H9 (cell line): ENCODE data around the gene ETV6. TPM values are rescaled to one million over a fixed set of nuclear protein-coding genes. Genes with fewer than 3 reads are reported as not detected.

Experiments used
- DNase-seq: peaks from one replicate; pipeline ENCODE4 v3.0.0-alpha.2; 2017
- H2AFZ ChIP-seq: one replicate; pipeline ENCODE4 v1.6.1; 2013; ENCODE audit warnings: mild to moderate bottlenecking, low read length, control low read depth, moderate library complexity
- H2AK5ac ChIP-seq: 2 replicates; pipeline ENCODE4 v1.6.1; 2013; ENCODE audit warnings: low read length, control low read depth, mixed read lengths; ENCODE audit not compliant: insufficient read length
- H2BK120ac ChIP-seq: one replicate; pipeline ENCODE4 v1.6.1; 2013; ENCODE audit warnings: low read depth, mild to moderate bottlenecking, low read length, control low read depth, inconsistent platforms; ENCODE audit not compliant: poor library complexity, severe bottlenecking
- H2BK12ac ChIP-seq: 2 replicates; pipeline ENCODE4 v1.6.1; 2013; ENCODE audit warnings: low read length, control low read depth, mixed read lengths, low read depth; ENCODE audit not compliant: insufficient read length
- H2BK15ac ChIP-seq: 2 replicates; pipeline ENCODE4 v1.6.1; 2013; ENCODE audit warnings: low read depth, low read length, control low read depth
- H2BK20ac ChIP-seq: one replicate; pipeline ENCODE4 v1.6.1; 2013; ENCODE audit warnings: low read depth, mild to moderate bottlenecking, low read length, control low read depth, inconsistent platforms; ENCODE audit not compliant: poor library complexity, severe bottlenecking
- H2BK5ac ChIP-seq: 2 replicates; pipeline ENCODE4 v1.6.1; 2013; ENCODE audit warnings: low read length, control low read depth, mixed read lengths; ENCODE audit not compliant: insufficient read length
- H3K14ac ChIP-seq: 2 replicates; pipeline ENCODE4 v1.6.1; 2013; ENCODE audit warnings: low read length, control low read depth; ENCODE audit not compliant: insufficient read depth
- H3K18ac ChIP-seq: 2 replicates; pipeline ENCODE4 v1.6.1; 2013; ENCODE audit warnings: low read depth, mild to moderate bottlenecking, mixed read lengths, low read length, control low read depth; ENCODE audit not compliant: insufficient read length
- H3K23ac ChIP-seq: 2 replicates; pipeline ENCODE4 v1.6.1; 2013; ENCODE audit warnings: low read length, control low read depth, mixed read lengths, low read depth; ENCODE audit not compliant: insufficient read length
- H3K23me2 ChIP-seq: 2 replicates; pipeline ENCODE4 v1.6.1; 2013; ENCODE audit warnings: low read depth, mild to moderate bottlenecking, mixed read lengths, low read length, control low read depth; ENCODE audit not compliant: insufficient read length, poor library complexity, severe bottlenecking
- H3K27ac ChIP-seq: 2 replicates; pipeline ENCODE4 v1.5.1; 2013; ENCODE audit warnings: low read length, control low read depth, mixed read lengths, low read depth; ENCODE audit not compliant: insufficient read length
- H3K27me3 ChIP-seq: 2 replicates; pipeline ENCODE4 v1.6.1; 2013; ENCODE audit warnings: low read length, control low read depth, inconsistent platforms; ENCODE audit not compliant: insufficient read depth
- H3K4ac ChIP-seq: 2 replicates; pipeline ENCODE4 v1.6.1; 2013; ENCODE audit warnings: low read depth, mild to moderate bottlenecking, control low read depth, inconsistent platforms, low read length, moderate library complexity
- H3K4me1 ChIP-seq: 2 replicates; pipeline ENCODE4 v1.6.1; 2013; ENCODE audit warnings: low read length, control low read depth, inconsistent platforms; ENCODE audit not compliant: insufficient read depth
- H3K4me2 ChIP-seq: 2 replicates; pipeline ENCODE4 v1.6.1; 2013; ENCODE audit warnings: low read length, control low read depth, mixed read lengths; ENCODE audit not compliant: insufficient read length, insufficient read depth
- H3K56ac ChIP-seq: 2 replicates; pipeline ENCODE4 v1.6.1; 2013; ENCODE audit warnings: low read depth, mild to moderate bottlenecking, mixed read lengths, low read length, control low read depth; ENCODE audit not compliant: insufficient read length
- H3K79me1 ChIP-seq: 2 replicates; pipeline ENCODE4 v1.6.1; 2013; ENCODE audit warnings: low read depth, mild to moderate bottlenecking, moderate library complexity, low read length, control low read depth, inconsistent platforms; ENCODE audit not compliant: insufficient read depth, poor library complexity, severe bottlenecking
- H3K79me2 ChIP-seq: 2 replicates; pipeline ENCODE4 v1.6.1; 2013; ENCODE audit warnings: low read length, control low read depth, inconsistent platforms; ENCODE audit not compliant: insufficient read depth
- H3K9ac ChIP-seq: 2 replicates; pipeline ENCODE4 v1.6.1; 2013; ENCODE audit warnings: low read length, control low read depth, mixed read lengths; ENCODE audit not compliant: insufficient read length; ENCODE audit errors: extremely low read depth
- H3K9me3 ChIP-seq: one replicate; pipeline ENCODE4 v1.6.1; 2013; ENCODE audit warnings: low read depth, low read length, inconsistent platforms; ENCODE audit not compliant: control insufficient read depth
- H3T11ph ChIP-seq: one replicate; pipeline ENCODE4 v1.6.1; 2013; ENCODE audit warnings: mild to moderate bottlenecking, low read length, control low read depth, inconsistent platforms
- H4K20me1 ChIP-seq: one replicate; pipeline ENCODE4 v1.6.1; 2013; ENCODE audit not compliant: control insufficient read depth, insufficient read length, insufficient read depth
- H4K5ac ChIP-seq: 2 replicates; pipeline ENCODE4 v1.6.1; 2013; ENCODE audit warnings: low read depth, mild to moderate bottlenecking, mixed read lengths, low read length, control low read depth; ENCODE audit not compliant: insufficient read length
- H4K8ac ChIP-seq: replicated peaks from 2 replicates; pipeline ENCODE4 v1.6.1; 2013; ENCODE audit warnings: low read length, control low read depth, mixed read lengths, low read depth; ENCODE audit not compliant: insufficient read length
- H4K91ac ChIP-seq: 2 replicates; pipeline ENCODE4 v1.6.1; 2013; ENCODE audit warnings: low read depth, mild to moderate bottlenecking, moderate library complexity, mixed read lengths, low read length, control low read depth; ENCODE audit not compliant: insufficient read length
- H3K27ac Mint-ChIP-seq, 3 experiments: 2 replicates in 2 of 3; 3 replicates in 1 of 3; pipeline ENCODE4 v1.8.0; 2020 to 2021; ENCODE audit warnings: mixed read lengths in 3 of 3, mild to moderate bottlenecking in 1 of 3, moderate library complexity in 1 of 3
- H3K27me3 Mint-ChIP-seq: 2 replicates; pipeline ENCODE4 v1.8.0; 2021; ENCODE audit warnings: low read depth, mild to moderate bottlenecking, moderate library complexity, mixed read lengths
- H3K36me3 Mint-ChIP-seq, 3 experiments: 2 replicates in 2 of 3; 3 replicates in 1 of 3; pipeline ENCODE4 v1.8.0; 2020 to 2021; ENCODE audit warnings: low read depth in 3 of 3, mixed read lengths in 3 of 3; ENCODE audit not compliant: insufficient read depth in 1 of 3
- H3K4me1 Mint-ChIP-seq, 2 experiments: 2 replicates each; pipeline ENCODE4 v1.8.0; 2020; ENCODE audit warnings: mixed read lengths in 2 of 2
- H3K4me3 Mint-ChIP-seq, 2 experiments: 2 replicates in 1 of 2; 3 replicates in 1 of 2; pipeline ENCODE4 v1.8.0; 2020 to 2021; ENCODE audit warnings: mild to moderate bottlenecking in 2 of 2, mixed read lengths in 2 of 2, moderate library complexity in 1 of 2
- H3K9me3 Mint-ChIP-seq, 2 experiments: 2 replicates in 1 of 2; 3 replicates in 1 of 2; pipeline ENCODE4 v1.8.0; 2020; ENCODE audit warnings: mild to moderate bottlenecking in 2 of 2, mixed read lengths in 2 of 2, moderate library complexity in 1 of 2
- CTCF ChIP-seq: fragments of 200-600 bp; sonication (generic); conservative IDR thresholded peaks from 3 replicates; pipeline ENCODE4 v1.8.0; 2021; ENCODE audit warnings: antibody characterized with exemption, mild to moderate bottlenecking
- WGBS: extraction: QIAGEN DNeasy Blood & Tissue Kit; methylation state at CpG from one replicate; pipeline ENCODE4 v1.1.7; 2013; ENCODE audit warnings: missing lambda C conversion rate, low lambda C conversion rate, mixed read lengths; ENCODE audit not compliant: insufficient read length; ENCODE audit errors: extremely low coverage; 5-methylcytosine and 5-hydroxymethylcytosine counted together
- total RNA-seq: library from RNA; stranded (reverse); gene quantifications from 2 replicates; pipeline ENCODE4 v1.2.1, GENCODE V29; 2021

The ETV6 gene
- total RNA-seq, 1 experiment from 2014 or later, result 28.7 TPM

- Mint-ChIP-seq H3K4me3 (no peak overlapping the region), H3K9me3 (no peaks in the 10 kb centered on the region), H3K4me1 (peaks cover 24 to 29% of the 10 kb centered on the region in 2 experiments), H3K27ac (no peak overlapping the region), H3K27me3 (no peaks in the 10 kb centered on the region), H3K36me3 (no peaks in the 10 kb centered on the region; a peak in 1 of 7 replicates)
- H4K91ac ChIP-seq, result no peak overlapping the region
- H3K23me2 ChIP-seq, result no peaks in the 10 kb centered on the region
- no peak overlapping the region for H2BK12ac ChIP-seq
- H3K56ac ChIP-seq, result no peak overlapping the region
- no peak overlapping the region for H4K8ac ChIP-seq
- no CpG with 5 or more reads among the region's 2 CpGs for WGBS
- no peak overlapping the region for H2BK120ac ChIP-seq
- TF ChIP-seq CTCF, result no peak
- H4K20me1 ChIP-seq, result no peaks in the 10 kb centered on the region
- no peak overlapping the region for H2BK15ac ChIP-seq
- no peaks in the 10 kb centered on the region for H3K9me3 ChIP-seq
- no peak overlapping the region for H2AFZ ChIP-seq
- H3K9ac ChIP-seq, result no peak overlapping the region
- no peaks in the 10 kb centered on the region for H3K79me1 ChIP-seq
- H3K4me2 ChIP-seq, result no peak overlapping the region
- no peaks in the 10 kb centered on the region for H3K27me3 ChIP-seq
- no peak overlapping the region for H3T11ph ChIP-seq
- H3K4ac ChIP-seq, result no peak overlapping the region
- H3K79me2 ChIP-seq, result peaks cover 3% of the 10 kb centered on the region; the same call in 1 of the 2 replicates
- H2AK5ac ChIP-seq, result no peak overlapping the region
- H2BK20ac ChIP-seq, result no peak overlapping the region
- no peak overlapping the region for H3K18ac ChIP-seq
- no peak overlapping the region for H3K14ac ChIP-seq
- H4K5ac ChIP-seq, result no peak overlapping the region
- peaks cover 2% of the 10 kb centered on the region for H3K4me1 ChIP-seq
- no peak overlapping the region for H3K23ac ChIP-seq
- H3K27ac ChIP-seq, result no peak overlapping the region
- no peak overlapping the region for H2BK5ac ChIP-seq
- no peak for DNase-seq
Observed at GRCh38 chr12:11688831-11689230, 39.4 kb downstream of the ETV6 start.
